ENCODE measurements around the gene NUDT12. TPM values are rescaled to one million over a fixed set of nuclear protein-coding genes. Genes with fewer than 3 reads are reported as not detected.

The NUDT12 gene
- 11.2 and 13.1 TPM in 2 replicates for total RNA-seq

- TF ChIP-seq CTCF (IDR thresholded peaks at IDR 0.05; ENCODE audit: insufficient read depth, low read length, poor library complexity, severe bottlenecking), result no peak
- Histone ChIP-seq H3K4me3 (ENCODE audit: low read depth, low read length) (peak within 1 kb of the TSS; percentile 74), H3K36me3 (ENCODE audit: control insufficient read depth, insufficient read depth, low read length) (no peaks in the 10 kb centered on the region), H3K27me3 (ENCODE audit: control insufficient read depth, insufficient read depth, low read length) (no peaks in the 10 kb centered on the region)
- DNase-seq (ENCODE audit: low read depth), result peak; percentile 21
Observed at GRCh38 chr5:103562453-103563157, at the start of gene NUDT12. Gene NUDT12, minus strand, starts transcription at chr5:103562789. Its CDS starts 2,541 bp downstream, at chr5:103560248.

GRCh38 chr5:103607346-103607745, 44.8 kb upstream of the NUDT12 start:
- no peaks in the 10 kb centered on the region for H3K27me3 ChIP-seq (ENCODE audit: control insufficient read depth, insufficient read depth, low read length)
- H3K4me3 ChIP-seq (ENCODE audit: low read depth, low read length), result no peak overlapping the region
- no peak for DNase-seq (ENCODE audit: low read depth)
- no peak for TF ChIP-seq CTCF (IDR thresholded peaks at IDR 0.05; ENCODE audit: insufficient read depth, low read length, poor library complexity, severe bottlenecking)
- no peaks in the 10 kb centered on the region for H3K36me3 ChIP-seq (ENCODE audit: control insufficient read depth, insufficient read depth, low read length)

GRCh38 chr5:103605277-103605676, 42.7 kb upstream of the NUDT12 start:
- no peaks in the 10 kb centered on the region for H3K27me3 ChIP-seq (ENCODE audit: control insufficient read depth, insufficient read depth, low read length)
- no peaks in the 10 kb centered on the region for H3K36me3 ChIP-seq (ENCODE audit: control insufficient read depth, insufficient read depth, low read length)
- H3K4me3 ChIP-seq (ENCODE audit: low read depth, low read length), result no peak overlapping the region
- TF ChIP-seq CTCF (IDR thresholded peaks at IDR 0.05; ENCODE audit: insufficient read depth, low read length, poor library complexity, severe bottlenecking), result no peak
- no peak for DNase-seq (ENCODE audit: low read depth)

- Histone ChIP-seq H3K27me3 (ENCODE audit: control insufficient read depth, insufficient read depth, low read length) (no peaks in the 10 kb centered on the region), H3K4me3 (ENCODE audit: low read depth, low read length) (no peak overlapping the region), H3K36me3 (ENCODE audit: control insufficient read depth, insufficient read depth, low read length) (no peaks in the 10 kb centered on the region)
- no peak for DNase-seq (ENCODE audit: low read depth)
- TF ChIP-seq CTCF (IDR thresholded peaks at IDR 0.05; ENCODE audit: insufficient read depth, low read length, poor library complexity, severe bottlenecking), result no peak
Observed at GRCh38 chr5:103602438-103602837, 39.8 kb upstream of the NUDT12 start.

- TF ChIP-seq CTCF (IDR thresholded peaks at IDR 0.05; ENCODE audit: insufficient read depth, low read length, poor library complexity, severe bottlenecking), result no peak
- no peak for DNase-seq (ENCODE audit: low read depth)
- Histone ChIP-seq H3K27me3 (ENCODE audit: control insufficient read depth, insufficient read depth, low read length) (no peaks in the 10 kb centered on the region), H3K4me3 (ENCODE audit: low read depth, low read length) (no peak overlapping the region), H3K36me3 (ENCODE audit: control insufficient read depth, insufficient read depth, low read length) (no peaks in the 10 kb centered on the region)
Observed at GRCh38 chr5:103601314-103601713, 38.7 kb upstream of the NUDT12 start.

GRCh38 chr5:103600086-103600485, 37.5 kb upstream of the NUDT12 start:
- H3K36me3 ChIP-seq (ENCODE audit: control insufficient read depth, insufficient read depth, low read length), result no peaks in the 10 kb centered on the region
- TF ChIP-seq CTCF (IDR thresholded peaks at IDR 0.05; ENCODE audit: insufficient read depth, low read length, poor library complexity, severe bottlenecking), result no peak
- no peak for DNase-seq (ENCODE audit: low read depth)
- no peaks in the 10 kb centered on the region for H3K27me3 ChIP-seq (ENCODE audit: control insufficient read depth, insufficient read depth, low read length)
- no peak overlapping the region for H3K4me3 ChIP-seq (ENCODE audit: low read depth, low read length)

Measured in kidney epithelial cell (primary cell).